Breast epithelium (tissue), 3 donors: ENCODE results near the gene SLC25A17.

Experiments used
- POLR2AphosphoS5 ChIP-seq, 3 donors: sonication (generic); formaldehyde crosslinking; IDR thresholded peaks; one replicate each; pipeline ENCODE4 v1.6.1; 2017; ENCODE audit warnings: antibody characterized with exemption in 3 of 3
- TF ChIP-seq, protein P1 (sequence below), 3 donors: fragments of 450-650 bp; IDR thresholded peaks; one replicate each; pipeline ENCODE4 v1.5.1; 2016 to 2017; ENCODE audit warnings: antibody characterized with exemption in 3 of 3, mild to moderate bottlenecking in 3 of 3, moderate library complexity in 3 of 3

DNA sequence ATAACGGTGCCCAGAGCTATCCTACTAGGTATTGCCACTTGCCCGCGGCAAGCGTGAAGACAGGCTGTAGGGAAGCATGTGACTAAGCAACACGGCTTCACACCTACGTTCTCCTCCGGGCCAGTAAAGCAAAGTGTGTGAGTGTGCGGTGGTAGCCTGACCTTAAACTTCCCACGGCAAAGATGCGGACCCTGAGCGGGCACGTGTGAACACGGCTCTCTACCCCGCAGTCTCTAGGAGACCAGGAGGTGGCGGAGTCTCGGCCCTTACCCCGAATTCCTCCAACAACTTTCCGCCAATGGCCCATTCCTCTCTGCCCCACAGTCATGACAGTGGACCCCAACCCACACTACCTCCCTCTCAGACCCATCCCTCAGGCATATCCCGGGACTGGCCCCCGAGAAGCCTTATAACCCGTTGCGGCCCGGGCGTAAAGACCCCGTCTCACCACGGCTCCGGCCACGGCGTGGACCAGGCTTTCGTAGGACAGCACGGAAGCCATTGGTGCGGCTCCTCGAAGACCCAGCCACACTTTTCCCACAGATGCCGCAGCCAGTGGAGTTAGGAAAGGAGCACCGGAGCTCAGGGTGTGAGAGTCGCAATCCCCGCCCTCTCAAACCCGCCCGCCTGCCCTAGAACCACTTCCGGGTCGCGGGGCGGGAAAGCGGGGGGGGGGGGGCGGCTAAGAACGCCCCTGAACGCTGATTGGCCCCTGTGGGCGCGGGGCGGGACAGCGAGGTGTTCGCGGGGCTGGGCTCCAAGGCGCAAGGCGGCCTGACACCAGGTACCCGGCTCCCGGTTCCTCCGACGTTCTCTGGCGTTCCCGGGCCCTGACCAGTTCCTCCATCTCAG lies at the start of gene SLC25A17:
- TF ChIP-seq POLR2AphosphoS5 (IDR thresholded peaks at IDR 0.05): peak; percentile 11 to 69 (median 66)
- TF ChIP-seq, protein P1, sequence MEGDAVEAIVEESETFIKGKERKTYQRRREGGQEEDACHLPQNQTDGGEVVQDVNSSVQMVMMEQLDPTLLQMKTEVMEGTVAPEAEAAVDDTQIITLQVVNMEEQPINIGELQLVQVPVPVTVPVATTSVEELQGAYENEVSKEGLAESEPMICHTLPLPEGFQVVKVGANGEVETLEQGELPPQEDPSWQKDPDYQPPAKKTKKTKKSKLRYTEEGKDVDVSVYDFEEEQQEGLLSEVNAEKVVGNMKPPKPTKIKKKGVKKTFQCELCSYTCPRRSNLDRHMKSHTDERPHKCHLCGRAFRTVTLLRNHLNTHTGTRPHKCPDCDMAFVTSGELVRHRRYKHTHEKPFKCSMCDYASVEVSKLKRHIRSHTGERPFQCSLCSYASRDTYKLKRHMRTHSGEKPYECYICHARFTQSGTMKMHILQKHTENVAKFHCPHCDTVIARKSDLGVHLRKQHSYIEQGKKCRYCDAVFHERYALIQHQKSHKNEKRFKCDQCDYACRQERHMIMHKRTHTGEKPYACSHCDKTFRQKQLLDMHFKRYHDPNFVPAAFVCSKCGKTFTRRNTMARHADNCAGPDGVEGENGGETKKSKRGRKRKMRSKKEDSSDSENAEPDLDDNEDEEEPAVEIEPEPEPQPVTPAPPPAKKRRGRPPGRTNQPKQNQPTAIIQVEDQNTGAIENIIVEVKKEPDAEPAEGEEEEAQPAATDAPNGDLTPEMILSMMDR (IDR thresholded peaks at IDR 0.05): peak in 2 of 3 donors; percentile 30 to 35
